ENCODE measurements around the gene HKDC1. TPM values are rescaled to one million over a fixed set of nuclear protein-coding genes. Genes with fewer than 3 reads are reported as not detected.

HKDC1 gene
- total RNA-seq, 1 donor from 2014 or later, result 0.09 TPM

Other genes with a start within 250 kb of the HKDC1 start
- gene KIFBP, start 231.5 kb upstream of the HKDC1 start, total RNA-seq, result 15.0 TPM in 2 replicates
- gene SRGN, start 132.2 kb upstream of the HKDC1 start, total RNA-seq, result 996 and 999 TPM in 2 replicates
- gene VPS26A, start 96.2 kb upstream of the HKDC1 start, total RNA-seq, result 29.2 and 30.8 TPM in 2 replicates
- gene SUPV3L1, start 40.1 kb upstream of the HKDC1 start, total RNA-seq, result 58.3 and 63.9 TPM in 2 replicates
- gene HK1, start 58.2 kb downstream of the HKDC1 start, total RNA-seq, result 183 and 185 TPM in 2 replicates
- gene TACR2, start 196.6 kb downstream of the HKDC1 start, total RNA-seq, result not detected in 2 replicates
- gene TSPAN15, start 231.1 kb downstream of the HKDC1 start, total RNA-seq, result 1.6 and 1.9 TPM in 2 replicates

Measured in activated CD4-positive, alpha-beta T cell treated with anti-CD3 and anti-CD28 coated beads, Interleukin-2, amount 10 ng/mL, durations not matched to agents 24 days and 14 days (primary cell).